HG02798 (cell line): Measurements from ENCODE around the gene OR5C1.

ENCODE experiments used
- ATAC-seq: cut with Tn5 transposase; IDR thresholded peaks from one replicate; pipeline ENCODE4 v1.9.1; 2021; ENCODE audit warnings: mild to moderate bottlenecking; ENCODE audit not compliant: unreplicated experiment, poor library complexity

Gene OR5C1

DNA sequence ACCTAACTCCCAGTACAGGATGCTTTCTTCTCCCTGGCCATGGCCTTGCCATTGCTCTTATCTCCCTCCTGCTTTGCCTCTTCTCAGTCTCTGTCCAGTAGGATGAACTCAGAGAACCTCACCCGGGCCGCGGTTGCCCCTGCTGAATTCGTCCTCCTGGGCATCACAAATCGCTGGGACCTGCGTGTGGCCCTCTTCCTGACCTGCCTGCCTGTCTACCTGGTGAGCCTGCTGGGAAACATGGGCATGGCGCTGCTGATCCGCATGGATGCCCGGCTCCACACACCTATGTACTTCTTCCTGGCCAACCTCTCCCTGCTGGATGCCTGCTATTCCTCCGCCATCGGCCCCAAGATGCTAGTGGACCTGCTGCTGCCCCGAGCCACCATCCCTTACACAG is at the start of gene OR5C1:
OR5C1 (plus strand) TSS at position 103 of the 400 bp plus-strand sequence; CDS start at position 103, 0 bp downstream.
- ATAC-seq = no peak

DNA sequence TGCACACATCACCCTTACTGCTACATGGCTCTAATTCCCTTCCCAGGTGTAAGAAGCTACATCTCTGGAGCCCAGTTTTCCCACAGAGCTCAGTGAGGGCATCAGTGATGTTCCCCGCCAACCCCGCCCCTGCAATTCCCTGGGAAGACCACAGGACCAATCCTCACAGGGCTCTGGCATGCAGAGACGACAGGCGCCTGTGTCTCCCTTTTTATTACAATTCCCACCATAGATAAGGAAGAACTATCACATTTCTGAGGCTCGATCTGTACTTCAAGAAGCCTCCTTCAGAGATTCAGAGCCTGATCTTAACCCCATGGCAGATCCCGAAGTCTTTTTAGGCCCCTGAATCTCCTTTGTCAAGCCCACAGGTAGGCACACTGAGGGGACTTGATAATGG is 46.7 kb upstream of the OR5C1 start, which contains the start of gene OR1L6:
OR1L6 (plus strand) TSS at position 301 of the 400 bp plus-strand sequence. CDS start 7,545 bp downstream, outside the sequence.
- ATAC-seq = no peak

GRCh38 chr9:122754825-122755224 is 33.9 kb upstream of the OR5C1 start:
- ATAC-seq = no peak

DNA sequence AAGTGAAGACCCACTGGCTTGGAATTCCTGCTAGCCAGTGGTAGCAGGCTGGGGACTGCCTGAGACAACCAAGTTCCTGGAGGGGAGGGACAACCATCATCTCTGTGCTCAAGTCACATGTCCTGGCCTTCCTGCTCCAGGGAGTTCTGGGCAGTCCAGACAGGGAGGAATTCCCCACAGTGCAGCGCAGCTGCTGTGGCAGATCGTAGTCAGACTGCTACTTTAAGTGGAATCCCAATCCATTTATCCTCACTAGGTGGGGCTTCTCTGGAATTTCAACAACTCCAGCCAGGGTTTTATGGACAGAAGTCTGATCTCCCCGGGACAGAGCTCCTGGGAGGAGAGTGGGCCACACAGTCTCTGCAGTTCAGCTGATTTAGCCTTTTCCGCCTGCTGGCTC is 20.9 kb upstream of the OR5C1 start:
- no peak for ATAC-seq

DNA sequence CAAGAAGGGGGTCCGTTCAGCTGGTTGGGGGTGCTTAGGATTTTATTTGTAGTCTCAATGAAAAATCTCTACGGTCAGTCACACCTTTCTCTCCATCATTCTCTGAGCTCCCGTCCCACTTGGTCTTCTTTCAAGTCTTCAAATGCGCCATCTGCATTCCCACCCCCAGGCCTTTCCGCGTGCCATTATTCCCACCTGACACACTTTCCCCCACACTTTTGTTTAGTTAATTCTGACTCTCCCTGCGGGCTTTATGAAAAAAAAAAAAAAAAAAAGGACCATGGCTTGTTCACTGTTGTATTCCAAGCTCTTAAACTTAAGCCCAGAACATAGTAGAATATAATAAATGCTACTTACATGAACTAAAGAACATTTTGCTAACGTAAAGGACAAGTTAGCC is 11.7 kb upstream of the OR5C1 start:
- no peak for ATAC-seq

GRCh38 chr9:122777935-122778627 is 10.7 kb upstream of the OR5C1 start:
- ATAC-seq = no peak

GRCh38 chr9:122779181-122779580 is 9.6 kb upstream of the OR5C1 start:
- ATAC-seq = no peak

DNA sequence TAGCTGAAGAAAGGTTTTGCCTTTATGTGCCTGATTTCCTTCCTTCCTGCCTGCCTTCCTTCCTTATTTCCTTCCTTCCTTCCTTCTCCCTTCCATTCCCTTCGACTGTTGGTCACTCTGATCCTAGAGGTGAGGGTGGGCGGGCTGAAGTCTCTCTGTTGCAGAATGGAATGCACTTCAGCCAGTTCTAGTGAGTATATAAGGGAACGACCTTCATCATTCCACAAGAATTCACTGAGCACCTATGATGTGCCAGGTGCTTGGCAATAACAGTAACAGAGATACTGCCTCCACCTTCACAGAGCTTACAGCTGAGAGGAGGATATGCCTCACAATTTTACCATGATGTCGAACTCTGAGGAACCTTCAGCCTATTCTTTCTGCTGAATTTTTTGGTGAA is 8.7 kb upstream of the OR5C1 start:
- ATAC-seq = no peak

GRCh38 chr9:122781671-122782070 is 7.1 kb upstream of the OR5C1 start:
- ATAC-seq = no peak

GRCh38 chr9:122785269-122785668 is 3.5 kb upstream of the OR5C1 start:
- ATAC-seq = no peak

DNA sequence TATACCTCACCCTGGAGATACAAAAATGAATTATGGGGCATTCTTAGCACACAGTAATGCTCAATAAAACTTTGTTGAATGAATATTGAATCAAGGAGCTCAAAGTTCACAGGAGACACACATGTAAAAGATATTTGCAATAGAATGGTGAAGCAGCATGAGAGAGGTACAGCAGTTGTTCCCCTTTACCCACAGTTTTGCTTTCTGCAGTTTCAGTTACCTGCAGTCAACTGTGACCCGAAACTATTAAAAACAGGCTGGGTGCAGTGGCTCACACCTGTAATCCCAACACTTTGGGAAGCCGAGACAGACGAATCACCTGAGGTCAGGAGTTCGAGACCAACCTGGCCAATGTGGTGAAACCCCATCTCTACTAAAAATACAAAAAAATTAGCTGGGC is 2.4 kb upstream of the OR5C1 start:
- ATAC-seq = no peak

DNA sequence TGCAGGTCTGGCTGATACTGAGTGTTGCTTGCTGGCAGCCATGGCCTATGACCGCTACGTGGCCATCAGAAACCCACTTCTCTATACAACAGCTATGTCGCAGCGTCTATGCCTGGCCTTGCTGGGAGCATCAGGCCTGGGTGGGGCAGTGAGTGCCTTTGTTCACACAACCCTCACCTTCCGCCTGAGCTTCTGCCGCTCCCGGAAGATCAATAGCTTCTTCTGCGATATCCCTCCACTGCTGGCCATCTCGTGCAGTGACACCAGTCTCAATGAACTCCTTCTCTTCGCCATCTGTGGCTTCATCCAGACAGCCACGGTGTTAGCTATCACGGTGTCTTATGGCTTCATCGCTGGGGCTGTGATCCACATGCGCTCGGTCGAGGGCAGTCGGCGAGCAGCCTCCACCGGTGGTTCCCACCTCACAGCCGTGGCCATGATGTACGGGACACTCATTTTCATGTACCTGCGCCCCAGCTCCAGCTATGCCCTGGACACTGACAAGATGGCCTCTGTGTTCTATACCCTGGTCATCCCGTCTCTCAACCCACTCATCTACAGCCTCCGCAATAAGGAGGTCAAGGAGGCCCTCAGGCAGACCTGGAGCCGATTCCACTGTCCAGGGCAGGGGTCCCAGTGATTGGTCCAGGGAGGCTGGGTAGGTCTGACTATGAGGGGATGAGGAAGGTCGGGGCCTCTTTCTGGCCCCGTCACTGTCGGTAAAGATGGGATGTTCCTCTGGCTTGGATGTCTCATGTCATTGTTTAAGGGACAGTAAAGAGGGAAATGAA is 718 bp downstream of the OR5C1 start:
- ATAC-seq = no peak

GRCh38 chr9:122791872-122792669 is 3.3 kb downstream of the OR5C1 start:
- ATAC-seq = peak; percentile 47

- no peak for ATAC-seq
Measured at GRCh38 chr9:122797316-122798063, 8.8 kb downstream of the OR5C1 start.

- no peak for ATAC-seq
Measured at GRCh38 chr9:122800066-122801060, 11.6 kb downstream of the OR5C1 start, which contains the start of gene OR1K1. Gene OR1K1 (plus strand): TSS chr9:122800123. CDS start chr9:122800123, 0 bp downstream.

- ATAC-seq = no peak
Measured at GRCh38 chr9:122806661-122807060, 17.9 kb downstream of the OR5C1 start.

GRCh38 chr9:122807271-122807900 is 18.7 kb downstream of the OR5C1 start:
- no peak for ATAC-seq

GRCh38 chr9:122808141-122808540 is 19.4 kb downstream of the OR5C1 start:
- ATAC-seq = no peak
